Hepatocyte (in vitro differentiated cells): ENCODE measurements around the gene GRIK4.

Experiments used
- EZH2 ChIP-seq: fragments of 200-600 bp; sonication (generic); IDR thresholded peaks from 2 replicates; pipeline ENCODE4 v1.6.1; 2016; ENCODE audit warnings: antibody characterized with exemption, mild to moderate bottlenecking, borderline replicate concordance
- EZH2phosphoT487 ChIP-seq: fragments of 200-600 bp; sonication (generic); IDR thresholded peaks from one replicate; pipeline ENCODE4 v1.6.1; 2018; ENCODE audit warnings: antibody characterized with exemption, mild to moderate bottlenecking, low read depth, moderate library complexity; ENCODE audit not compliant: unreplicated experiment, severe bottlenecking
- TF ChIP-seq, protein P1 (sequence below): fragments of 200-600 bp; sonication (generic); IDR thresholded peaks from 2 replicates; pipeline ENCODE4 v1.5.1; 2016; ENCODE audit warnings: antibody characterized with exemption, mild to moderate bottlenecking; ENCODE audit not compliant: poor library complexity

- TF ChIP-seq, protein P1, sequence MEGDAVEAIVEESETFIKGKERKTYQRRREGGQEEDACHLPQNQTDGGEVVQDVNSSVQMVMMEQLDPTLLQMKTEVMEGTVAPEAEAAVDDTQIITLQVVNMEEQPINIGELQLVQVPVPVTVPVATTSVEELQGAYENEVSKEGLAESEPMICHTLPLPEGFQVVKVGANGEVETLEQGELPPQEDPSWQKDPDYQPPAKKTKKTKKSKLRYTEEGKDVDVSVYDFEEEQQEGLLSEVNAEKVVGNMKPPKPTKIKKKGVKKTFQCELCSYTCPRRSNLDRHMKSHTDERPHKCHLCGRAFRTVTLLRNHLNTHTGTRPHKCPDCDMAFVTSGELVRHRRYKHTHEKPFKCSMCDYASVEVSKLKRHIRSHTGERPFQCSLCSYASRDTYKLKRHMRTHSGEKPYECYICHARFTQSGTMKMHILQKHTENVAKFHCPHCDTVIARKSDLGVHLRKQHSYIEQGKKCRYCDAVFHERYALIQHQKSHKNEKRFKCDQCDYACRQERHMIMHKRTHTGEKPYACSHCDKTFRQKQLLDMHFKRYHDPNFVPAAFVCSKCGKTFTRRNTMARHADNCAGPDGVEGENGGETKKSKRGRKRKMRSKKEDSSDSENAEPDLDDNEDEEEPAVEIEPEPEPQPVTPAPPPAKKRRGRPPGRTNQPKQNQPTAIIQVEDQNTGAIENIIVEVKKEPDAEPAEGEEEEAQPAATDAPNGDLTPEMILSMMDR, result no peak
- no peak for TF ChIP-seq EZH2phosphoT487
- no peak for TF ChIP-seq EZH2
These were observed 402.5 kb downstream of the GRIK4 start for GRCh38 chr11:120914021-120914420.
